HL-60 (cell line): ENCODE data around the gene C12orf50.

ENCODE experiments used
- CTCF ChIP-seq: IDR thresholded peaks from one replicate; pipeline ENCODE4 v1.5.1; 2011; ENCODE audit warnings: low read length, control low read depth, inconsistent platforms; ENCODE audit not compliant: insufficient read depth
- POLR2AphosphoS5 ChIP-seq: IDR thresholded peaks from 2 replicates; pipeline ENCODE4 v1.6.1; 2012; ENCODE audit warnings: low read depth
- REST ChIP-seq: IDR thresholded peaks from 2 replicates; pipeline ENCODE4 v1.6.1; 2012; ENCODE audit warnings: low read depth; ENCODE audit not compliant: insufficient replicate concordance

- TF ChIP-seq CTCF (no peak), POLR2AphosphoS5 (no peak), REST (no peak)
Observed at GRCh38 chr12:87982208-87982607, 47.0 kb downstream of the C12orf50 start.
